Measurements from ENCODE around the gene DSC1.
"Not testable (repeated sequence)": the region's sequence is repeated elsewhere in the genome, so short reads cannot be mapped to it uniquely, and the experiment has no call there.

DSC1 gene

DNA sequence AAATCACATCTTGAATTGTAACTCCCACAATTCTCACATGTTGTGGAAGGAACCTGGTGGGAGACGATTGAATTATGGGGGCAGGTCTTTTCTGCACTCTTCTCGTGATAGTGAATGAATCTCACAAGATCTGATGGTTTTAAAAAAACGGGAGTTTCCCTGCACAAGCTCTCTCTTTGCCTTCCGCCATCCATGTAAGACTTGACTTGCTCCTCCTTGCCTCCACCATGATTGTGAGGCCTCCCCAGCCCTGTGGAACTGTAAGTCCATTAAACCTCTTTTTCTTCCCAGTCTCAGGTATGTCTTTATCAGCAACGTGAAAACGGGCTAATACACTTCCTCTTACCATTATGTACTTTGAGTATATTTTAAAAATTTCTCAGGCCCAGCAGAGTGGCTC is 14.7 kb upstream of the DSC1 start:
- DNase-seq (ENCODE audit: low read depth in 4 of 4, low spot score in 1 of 4), result not testable (repeated sequence)

DNA sequence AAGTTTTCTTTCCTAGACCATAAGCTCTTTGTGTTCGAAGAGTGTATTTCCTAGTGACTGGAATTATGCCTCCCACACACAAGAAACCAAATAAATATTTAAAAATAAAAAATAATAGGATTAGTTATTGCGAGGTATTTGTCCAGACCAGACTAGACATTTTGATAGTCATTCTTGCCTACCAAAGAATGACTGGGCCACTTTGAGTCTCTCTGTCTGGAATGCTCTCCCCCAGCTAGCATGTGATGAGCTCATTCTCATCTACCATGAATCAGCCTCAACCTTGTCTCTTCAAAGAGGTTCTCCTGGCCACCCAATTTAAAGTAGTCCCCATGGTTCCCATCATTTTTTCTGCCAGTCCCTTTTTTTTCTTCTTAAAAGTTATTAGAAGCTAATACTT is 13.9 kb upstream of the DSC1 start:
- DNase-seq (ENCODE audit: low read depth in 4 of 4, low spot score in 1 of 4), result no peak

GRCh38 chr18:31171144-31171839 is 8.6 kb upstream of the DSC1 start:
- no peak for DNase-seq (ENCODE audit: low read depth in 4 of 4, low spot score in 1 of 4)

DNA sequence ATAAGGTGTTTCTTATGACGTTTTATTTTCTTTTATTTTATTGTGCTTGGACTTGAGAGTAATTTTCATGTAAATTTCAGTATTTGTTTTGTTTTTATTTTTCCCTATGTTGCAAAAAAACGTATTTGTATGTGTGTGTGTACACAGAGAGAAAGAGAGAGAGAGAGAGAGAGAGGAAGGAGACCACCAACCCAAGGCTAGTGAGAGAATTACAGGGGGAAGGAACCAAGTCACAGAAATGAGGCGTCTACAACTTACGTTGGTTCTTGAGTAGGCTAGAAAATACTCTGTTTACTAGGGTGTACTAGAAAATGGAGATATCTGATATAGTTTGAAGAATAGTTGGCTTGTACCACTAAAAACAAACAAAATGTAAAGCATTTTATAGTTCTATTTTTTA is 7.7 kb upstream of the DSC1 start:
- DNase-seq (ENCODE audit: low read depth in 4 of 4, low spot score in 1 of 4), result no peak

DNA sequence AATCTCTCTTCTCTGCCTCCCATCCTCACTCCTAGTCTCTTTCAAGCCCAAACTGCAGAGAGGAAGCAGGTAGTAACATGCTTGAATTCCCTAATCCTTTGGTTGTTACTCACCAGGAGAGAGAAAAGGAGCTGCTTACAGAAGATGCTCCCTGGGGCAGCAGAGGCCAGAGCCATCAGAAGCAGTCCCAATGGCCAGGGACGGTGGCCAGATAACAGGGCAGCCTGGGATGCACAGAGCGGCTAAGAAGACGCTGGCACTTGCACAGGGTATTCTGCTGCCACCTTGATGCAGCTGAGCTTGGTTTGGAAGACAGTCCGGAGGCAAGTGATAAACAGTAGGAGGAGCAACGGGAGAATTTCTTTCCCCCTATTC is 250 bp downstream of the DSC1 start:
- no peak for DNase-seq (ENCODE audit: low read depth in 4 of 4, low spot score in 1 of 4)

DNA sequence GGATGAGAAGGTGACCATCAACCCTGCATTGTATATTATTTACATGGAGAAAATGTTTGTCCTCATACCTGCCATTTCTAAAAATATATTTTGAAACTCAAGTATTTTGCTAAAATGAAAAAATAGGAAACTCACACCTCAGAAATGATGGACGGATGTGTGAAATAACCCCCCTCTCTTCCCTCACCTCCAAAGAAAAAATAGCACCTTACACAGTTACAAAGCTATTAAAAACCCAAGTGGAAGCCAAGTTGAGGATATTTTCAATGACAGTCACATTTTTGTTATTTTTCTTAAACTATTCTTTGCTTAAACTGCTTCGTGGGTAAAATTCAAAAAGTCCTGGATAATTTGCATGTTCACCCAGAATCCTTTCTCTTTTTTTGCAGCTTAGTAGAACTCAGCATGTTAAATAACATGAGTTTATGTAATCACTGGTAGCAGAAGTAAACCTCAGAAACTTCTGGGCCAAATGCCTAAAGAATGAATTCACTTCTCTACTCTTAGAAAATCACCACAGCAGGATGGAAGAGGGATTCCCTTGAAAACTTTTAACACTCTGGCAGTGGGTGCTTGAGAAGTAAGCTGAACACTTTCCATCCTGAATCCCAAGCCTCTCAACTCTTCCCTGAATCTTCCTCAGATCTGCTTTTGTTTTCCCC is 768 bp downstream of the DSC1 start:
- no peak for DNase-seq (ENCODE audit: low read depth in 4 of 4, low spot score in 1 of 4)

GRCh38 chr18:31156821-31157763 is 5.6 kb downstream of the DSC1 start:
- no peak for DNase-seq (ENCODE audit: low read depth in 4 of 4, low spot score in 1 of 4)

DNA sequence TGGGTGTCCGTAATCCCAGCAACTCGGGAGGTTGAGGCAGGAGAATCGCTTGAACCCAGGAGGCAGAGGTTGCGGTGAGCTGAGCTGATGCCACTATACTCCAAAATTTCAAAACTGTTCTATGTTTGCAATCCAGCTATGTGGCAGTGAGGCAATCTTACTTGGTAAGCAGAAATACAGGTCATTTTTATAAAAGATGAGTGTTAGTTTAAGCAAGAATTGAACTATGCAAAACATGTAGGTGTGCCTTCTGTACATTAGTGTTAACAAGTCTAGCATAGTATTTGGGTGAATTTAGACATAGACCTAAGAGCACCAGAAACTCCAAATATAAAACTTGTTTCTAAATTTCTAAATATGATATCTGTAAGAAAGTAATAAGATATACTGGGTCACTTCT is 7.2 kb downstream of the DSC1 start:
- DNase-seq (ENCODE audit: low read depth in 4 of 4, low spot score in 1 of 4), result no peak

DNA sequence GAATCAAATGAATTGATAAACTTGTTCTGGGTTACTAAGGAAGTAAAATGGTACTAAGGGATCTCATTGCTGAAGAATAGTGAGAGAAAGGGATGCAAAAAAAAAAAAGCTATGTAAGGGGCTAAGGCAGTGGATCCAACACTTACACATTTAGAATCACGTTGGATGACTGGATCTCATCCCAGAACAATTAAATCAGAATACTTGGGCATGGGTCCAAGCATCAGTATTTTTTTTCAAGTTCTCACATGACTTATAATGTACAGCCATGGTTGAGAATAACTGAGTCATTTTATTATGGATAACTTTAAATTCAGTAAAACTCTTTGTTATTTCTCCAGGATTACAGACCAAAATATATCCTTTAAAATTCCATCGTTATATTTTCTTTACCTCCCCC is 8.5 kb downstream of the DSC1 start:
- DNase-seq (ENCODE audit: low read depth in 4 of 4, low spot score in 1 of 4), result no peak

- DNase-seq (ENCODE audit: low read depth in 4 of 4, low spot score in 1 of 4), result no peak
These were observed 13.3 kb downstream of the DSC1 start for GRCh38 chr18:31149351-31149750.

- no peak for DNase-seq (ENCODE audit: low read depth in 4 of 4, low spot score in 1 of 4)
These were observed 14.1 kb downstream of the DSC1 start for GRCh38 chr18:31148600-31148999.

- no peak for DNase-seq (ENCODE audit: low read depth in 4 of 4, low spot score in 1 of 4)
These were observed 15.8 kb downstream of the DSC1 start for GRCh38 chr18:31146809-31147208.

DNA sequence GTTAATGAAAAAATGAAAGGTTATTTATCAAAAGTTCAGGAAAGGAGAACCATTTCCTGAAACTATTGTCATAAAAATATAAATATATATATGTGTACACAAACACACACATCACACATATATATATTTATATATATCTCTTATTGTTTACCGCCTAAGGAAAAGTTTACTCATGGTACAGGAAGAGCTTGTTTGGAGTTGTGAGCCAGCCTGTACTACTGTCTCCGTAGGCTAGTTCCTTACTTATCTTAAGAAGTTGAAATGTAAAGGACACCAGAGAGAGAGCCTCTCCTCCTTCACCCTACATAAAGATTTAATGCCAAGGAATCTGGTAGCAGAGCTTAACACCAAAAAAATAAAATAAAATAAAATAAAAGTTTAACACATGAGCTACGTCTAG is 19.6 kb downstream of the DSC1 start:
- DNase-seq (ENCODE audit: low read depth in 4 of 4, low spot score in 1 of 4), result no peak

- no peak for DNase-seq (ENCODE audit: low read depth in 4 of 4, low spot score in 1 of 4)
These were observed 23.9 kb downstream of the DSC1 start for GRCh38 chr18:31138709-31139108.

GRCh38 chr18:31134988-31135529 is 27.6 kb downstream of the DSC1 start:
- no peak for DNase-seq (ENCODE audit: low read depth in 4 of 4, low spot score in 1 of 4)

GRCh38 chr18:31129398-31130115 is 33.1 kb downstream of the DSC1 start:
- no peak for DNase-seq (ENCODE audit: low read depth in 4 of 4, low spot score in 1 of 4)

DNA sequence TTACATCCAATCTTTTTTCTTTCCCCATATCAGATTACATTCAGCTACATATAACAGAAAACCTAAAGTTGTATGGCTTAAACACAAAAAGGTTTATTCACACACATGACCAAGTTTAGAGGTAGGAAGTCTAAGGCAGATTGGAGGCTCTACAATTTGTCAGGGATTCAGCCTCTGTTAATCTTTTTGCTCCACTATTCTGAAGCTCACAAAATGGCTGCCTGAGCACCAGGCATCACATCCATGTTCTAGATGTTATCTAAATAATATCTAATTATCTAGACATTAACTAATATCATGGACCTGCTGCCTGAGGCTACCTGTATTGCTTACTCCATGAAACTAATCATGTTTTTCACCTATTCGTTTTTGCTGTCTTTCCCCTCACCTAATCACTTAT is 36.8 kb downstream of the DSC1 start:
- no peak for DNase-seq (ENCODE audit: low read depth in 4 of 4, low spot score in 1 of 4)

- not testable (repeated sequence) for DNase-seq (ENCODE audit: low read depth in 4 of 4, low spot score in 1 of 4)
These were observed 39.5 kb downstream of the DSC1 start for GRCh38 chr18:31123125-31123524.

GRCh38 chr18:31120594-31120993 is 42.1 kb downstream of the DSC1 start:
- DNase-seq (ENCODE audit: low read depth in 4 of 4, low spot score in 1 of 4), result no peak

DNA sequence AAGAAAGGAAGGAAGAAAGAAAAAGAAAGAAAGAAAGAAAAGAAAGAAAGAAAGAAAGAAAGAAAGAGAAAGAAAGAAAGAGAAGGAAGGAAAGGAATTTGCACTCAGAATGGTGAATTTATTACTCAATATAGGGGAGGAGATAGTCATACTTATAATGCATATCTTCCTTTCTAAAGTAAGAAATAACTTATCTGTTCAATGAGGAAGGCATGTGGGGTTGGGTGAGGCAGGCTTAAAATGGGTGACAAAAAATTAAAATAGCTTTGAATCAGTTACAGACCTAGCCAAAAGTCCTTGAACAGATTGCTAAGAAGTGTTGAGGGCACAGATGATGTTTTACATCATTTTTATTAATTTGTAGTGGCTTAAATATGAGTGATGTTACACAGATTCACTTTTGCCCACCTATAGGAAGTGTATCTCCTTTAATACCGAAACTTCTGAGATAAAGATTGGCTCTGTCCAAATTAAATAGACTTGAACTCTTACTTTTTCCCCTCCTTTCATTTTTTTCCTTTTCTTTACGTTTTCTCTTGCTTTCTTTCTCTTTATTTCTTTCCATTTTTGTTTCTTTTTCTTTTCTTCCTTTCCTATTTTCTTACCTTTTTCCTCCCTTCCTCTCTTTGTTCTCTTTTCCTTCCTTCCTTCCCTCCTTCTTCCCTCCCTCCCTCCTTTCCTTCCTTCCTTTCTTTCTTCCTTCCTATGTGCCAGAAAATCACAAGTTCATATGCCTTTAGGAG is 45.6 kb downstream of the DSC1 start:
- no peak for DNase-seq (ENCODE audit: low read depth in 4 of 4, low spot score in 1 of 4)

Data from stimulated activated CD4-positive, alpha-beta T cell treated with anti-CD3 and anti-CD28 coated beads, Interleukin-1b, Interleukin-23, amount 100 ng/mL, for 24 hours (primary cell).